H1 (cell line): Measurements from ENCODE around the gene ZNG1B. TPM values are rescaled to one million over a fixed set of nuclear protein-coding genes. Genes with fewer than 3 reads are reported as not detected.
"Not testable (repeated sequence)": the region's sequence is repeated elsewhere in the genome, so short reads cannot be mapped to it uniquely, and the experiment has no call there.

Source experiments
- CTCF ChIA-PET: fragments of 300-600 bp; sonication (Branson Sonifier 250); formaldehyde crosslinking; loops from one replicate; lab custom pipeline; 2021; ENCODE audit not compliant: partially characterized antibody; lab: Charles Lee
- POLR2A ChIA-PET: fragments of 300-600 bp; sonication (Branson Sonifier 250); formaldehyde crosslinking; loops from one replicate; lab custom pipeline; 2021; ENCODE audit warnings: inconsistent platforms; ENCODE audit not compliant: partially characterized antibody; lab: Charles Lee
- DNase-seq, 2 experiments: peaks; one replicate each; pipeline versions ENCODE4 v3.0.0 to v3.0.0-alpha.2; 2010 to 2022; ENCODE audit warnings: low spot score in 2 of 2, low read depth in 1 of 2, mixed read lengths in 1 of 2
- FAIRE-seq: peaks from 2 replicates; lab custom pipeline; 2011; peaks lifted over from hg19 to GRCh38; lab: Jason Lieb, UNC
- H2AFZ ChIP-seq: 2 replicates; pipeline ENCODE4 v1.8.1; 2012; ENCODE audit warnings: low read length, inconsistent platforms
- H2AK5ac ChIP-seq: 2 replicates; pipeline ENCODE4 v1.6.1; 2013; ENCODE audit warnings: low read depth, low read length
- H2BK120ac ChIP-seq: replicated peaks from 2 replicates; pipeline ENCODE3; 2013; ENCODE audit warnings: low read depth, low read length, inconsistent platforms
- H2BK12ac ChIP-seq: 2 replicates; pipeline ENCODE4 v1.6.1; 2013; ENCODE audit warnings: low read depth, low read length
- H2BK15ac ChIP-seq: 2 replicates; pipeline ENCODE4 v1.6.1; 2013; ENCODE audit warnings: low read length
- H2BK20ac ChIP-seq: 2 replicates; pipeline ENCODE4 v1.6.1; 2013; ENCODE audit warnings: low read length
- H2BK5ac ChIP-seq: 2 replicates; pipeline ENCODE4 v1.6.1; 2013; ENCODE audit warnings: low read depth, low read length
- H3K14ac ChIP-seq: 2 replicates; pipeline ENCODE4 v1.6.1; 2013; ENCODE audit warnings: inconsistent platforms; ENCODE audit not compliant: insufficient read length
- H3K18ac ChIP-seq: 2 replicates; pipeline ENCODE4 v1.6.1; 2013; ENCODE audit warnings: low read length; ENCODE audit errors: extremely low read depth
- H3K23ac ChIP-seq: 2 replicates; pipeline ENCODE4 v1.6.1; 2013; ENCODE audit warnings: inconsistent platforms; ENCODE audit not compliant: insufficient read length
- H3K23me2 ChIP-seq: 2 replicates; pipeline ENCODE4 v1.6.1; 2013; ENCODE audit warnings: low read depth, low read length
- H3K27ac ChIP-seq: 2 replicates; pipeline ENCODE4 v1.6.1; 2011; ENCODE audit warnings: low read depth, low read length, inconsistent platforms
- H3K27me3 ChIP-seq, 4 experiments: replicated peaks in 1 of 4; 1 replicate in 1 of 4; 2 replicates in 3 of 4; pipeline versions ENCODE4 v1.6.1 to v1.8.1; 2011 to 2013; ENCODE audit warnings: low read length in 3 of 4, mild to moderate bottlenecking in 3 of 4, inconsistent platforms in 2 of 4, mixed read lengths in 2 of 4, moderate library complexity in 1 of 4; ENCODE audit not compliant: control insufficient read depth in 3 of 4, insufficient read depth in 3 of 4; ENCODE audit errors: extremely low read depth in 1 of 4
- H3K36me3 ChIP-seq, 4 experiments: 2 replicates each; pipeline versions ENCODE4 v1.6.1 to v1.8.1; 2011 to 2013; ENCODE audit warnings: mild to moderate bottlenecking in 4 of 4, low read length in 3 of 4, moderate library complexity in 2 of 4, control low read depth in 1 of 4, inconsistent platforms in 1 of 4; ENCODE audit not compliant: insufficient read depth in 4 of 4, control insufficient read depth in 2 of 4
- H3K4ac ChIP-seq: replicated peaks from 2 replicates; pipeline ENCODE3; 2013; ENCODE audit warnings: low read length, low read depth, mixed read lengths, inconsistent platforms; ENCODE audit not compliant: insufficient read length
- H3K4me1 ChIP-seq, 4 experiments: replicated peaks in 1 of 4; 1 replicate in 1 of 4; 2 replicates in 3 of 4; pipeline versions ENCODE4 v1.6.1 to v1.8.1; 2011 to 2013; ENCODE audit warnings: low read length in 3 of 4, inconsistent platforms in 2 of 4, mixed read lengths in 1 of 4; ENCODE audit not compliant: insufficient read depth in 4 of 4, control insufficient read depth in 3 of 4
- H3K4me2 ChIP-seq, 2 experiments: 2 replicates each; pipeline versions ENCODE4 v1.6.1 to v1.8.1; 2011 to 2013; ENCODE audit warnings: low read depth in 2 of 2, low read length in 2 of 2, control low read depth in 1 of 2, inconsistent platforms in 1 of 2, mild to moderate bottlenecking in 1 of 2; ENCODE audit not compliant: insufficient read depth in 1 of 2
- H3K4me3 ChIP-seq, 4 experiments: fragments of 200-600, 300-600 bp in 1 of 4; sonication (generic), shearing (Covaris generic), sonication (Bioruptor Twin) in 1 of 4; 2 replicates each; pipeline versions ENCODE4 v1.5.1 to v1.8.1; 2011 to 2016; ENCODE audit warnings: low read length in 4 of 4, low read depth in 3 of 4, control low read depth in 2 of 4, inconsistent platforms in 2 of 4, mild to moderate bottlenecking in 2 of 4, mixed read lengths in 1 of 4, moderate library complexity in 1 of 4; ENCODE audit not compliant: insufficient read depth in 2 of 4; ENCODE audit errors: extremely low read depth in 1 of 4
- H3K56ac ChIP-seq: replicated peaks from 2 replicates; pipeline ENCODE3; 2013; ENCODE audit warnings: low read depth, mild to moderate bottlenecking, mixed read lengths, low read length, inconsistent platforms; ENCODE audit not compliant: insufficient read length
- H3K79me1 ChIP-seq: 2 replicates; pipeline ENCODE4 v1.6.1; 2013; ENCODE audit warnings: low read depth, low read length, control low read depth
- H3K79me2 ChIP-seq, 2 experiments: 2 replicates each; pipeline versions ENCODE4 v1.6.1 to v1.8.1; 2012 to 2013; ENCODE audit warnings: low read length in 2 of 2, mild to moderate bottlenecking in 2 of 2, inconsistent platforms in 1 of 2; ENCODE audit not compliant: insufficient read depth in 2 of 2, control insufficient read depth in 1 of 2
- H3K9ac ChIP-seq, 4 experiments: replicated peaks in 1 of 4; 1 replicate in 1 of 4; 2 replicates in 3 of 4; pipeline versions ENCODE4 v1.6.1 to v1.8.1; 2011 to 2013; ENCODE audit warnings: low read depth in 3 of 4, low read length in 3 of 4, control low read depth in 2 of 4, mild to moderate bottlenecking in 2 of 4, moderate library complexity in 2 of 4, inconsistent platforms in 1 of 4; ENCODE audit errors: extremely low read depth in 1 of 4
- H3K9me3 ChIP-seq, 2 experiments: 2 replicates each; pipeline versions ENCODE4 v1.6.1 to v1.8.1; 2012 to 2013; ENCODE audit warnings: mild to moderate bottlenecking in 2 of 2, moderate library complexity in 2 of 2, control low read depth in 1 of 2, inconsistent platforms in 1 of 2, low read depth in 1 of 2, low read length in 1 of 2, mixed read lengths in 1 of 2; ENCODE audit not compliant: insufficient read depth in 2 of 2
- H4K20me1 ChIP-seq, 2 experiments: replicated peaks in 1 of 2; 2 replicates each; pipeline versions ENCODE3 to v1.8.1; 2011 to 2013; ENCODE audit warnings: inconsistent platforms in 2 of 2, low read length in 2 of 2, mild to moderate bottlenecking in 1 of 2; ENCODE audit not compliant: insufficient read depth in 2 of 2, control insufficient read depth in 1 of 2
- H4K5ac ChIP-seq: 2 replicates; pipeline ENCODE4 v1.6.1; 2013; ENCODE audit warnings: low read length, low read depth, mixed read lengths, inconsistent platforms; ENCODE audit not compliant: insufficient read length
- H4K8ac ChIP-seq: 2 replicates; pipeline ENCODE4 v1.8.0; 2013; ENCODE audit warnings: mild to moderate bottlenecking, moderate library complexity, low read length, inconsistent platforms; ENCODE audit not compliant: insufficient read depth; ENCODE audit errors: extremely low read depth
- H4K91ac ChIP-seq: replicated peaks from 2 replicates; pipeline ENCODE3; 2013; ENCODE audit warnings: low read length, mixed read lengths, inconsistent platforms; ENCODE audit not compliant: insufficient read length
- WGBS, 2 experiments: shearing (Covaris generic) in 1 of 2; methylation state at CpG; one replicate each; pipeline versions ENCODE4 v1.1.6 to v1.1.7; 2013 to 2015; ENCODE audit warnings: low lambda C conversion rate in 2 of 2, mixed read lengths in 2 of 2, inconsistent platforms in 1 of 2, low coverage in 1 of 2, missing lambda C conversion rate in 1 of 2; ENCODE audit not compliant: insufficient replicate concordance in 2 of 2, insufficient coverage in 1 of 2, insufficient read length in 1 of 2; ENCODE audit errors: extremely low coverage in 1 of 2, missing lambda C conversion rate in 1 of 2; 5-methylcytosine and 5-hydroxymethylcytosine counted together
- polyA plus RNA-seq, 7 experiments: library from polyadenylated mRNA; depleted of rRNA in 3 of 7; stranded (reverse) in 5 of 7; unstranded in 2 of 7; fragments of >200 nt in 5 of 7; fragments of 200-250 nt in 2 of 7; gene quantifications; 1 replicate in 5 of 7; 2 replicates in 1 of 7; 4 replicates in 1 of 7; pipeline versions ENCODE4 v1.2.1 to v1.2.3, GENCODE V29; 2011 to 2013; ENCODE audit warnings: missing spikeins in 2 of 7, mixed read lengths in 2 of 7
- total RNA-seq: library from RNA; stranded (reverse); fragmentation: NEBNext Ultra II Directional; extraction: Animal tissue kit (Norgen Biotek cat#: 25700); gene quantifications from 2 replicates; pipeline ENCODE4 v1.2.1, GENCODE V29; 2021

Gene ZNG1B
- total and polyA plus RNA-seq, 2 of the 8 experiments (the other 6 are each of a cell fraction or from before 2014, with no cell fraction given) = 12.8 to 32.7 TPM

DNA sequence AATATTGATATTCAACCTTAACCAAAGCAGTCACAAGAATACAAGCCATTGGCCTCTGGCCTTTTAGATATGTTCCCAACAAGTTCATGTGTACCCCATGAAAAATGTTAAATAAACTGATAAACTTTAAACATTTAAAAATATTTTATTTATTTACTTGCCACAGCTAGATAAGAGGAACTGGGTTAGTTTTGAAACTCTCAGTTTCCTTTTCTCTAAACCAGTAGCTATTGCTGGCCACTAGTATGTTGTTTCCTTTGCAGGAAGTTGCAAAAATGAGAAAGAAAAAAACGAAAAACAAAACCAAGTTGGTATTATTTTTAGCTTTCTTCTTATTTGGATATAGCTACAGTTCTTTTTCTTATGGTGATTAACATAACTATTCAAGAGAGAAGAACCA, 5.7 kb upstream of the ZNG1B start:
- H3K23ac ChIP-seq, H2BK120ac ChIP-seq, DNase-seq, H3K79me2 ChIP-seq, H2AK5ac ChIP-seq, H2BK12ac ChIP-seq, H4K8ac ChIP-seq, H2AFZ ChIP-seq, CTCF ChIA-PET, FAIRE-seq, H3K18ac ChIP-seq, H3K14ac ChIP-seq, H3K9ac ChIP-seq, H3K79me1 ChIP-seq, H3K36me3 ChIP-seq, H3K4me1 ChIP-seq, H3K4ac ChIP-seq, H3K27me3 ChIP-seq, H3K9me3 ChIP-seq, H3K4me2 ChIP-seq, H2BK15ac ChIP-seq, H3K56ac ChIP-seq, H4K91ac ChIP-seq, H2BK5ac ChIP-seq, H4K20me1 ChIP-seq, H3K4me3 ChIP-seq, H3K27ac ChIP-seq, H3K23me2 ChIP-seq, H4K5ac ChIP-seq, POLR2A ChIA-PET, H2BK20ac ChIP-seq: not testable (repeated sequence)
- 0% methylated on average over 1 of the region's 1 CpG; no CpG with 5 or more reads in 1 of the 2 experiments for WGBS, 2 experiments

DNA sequence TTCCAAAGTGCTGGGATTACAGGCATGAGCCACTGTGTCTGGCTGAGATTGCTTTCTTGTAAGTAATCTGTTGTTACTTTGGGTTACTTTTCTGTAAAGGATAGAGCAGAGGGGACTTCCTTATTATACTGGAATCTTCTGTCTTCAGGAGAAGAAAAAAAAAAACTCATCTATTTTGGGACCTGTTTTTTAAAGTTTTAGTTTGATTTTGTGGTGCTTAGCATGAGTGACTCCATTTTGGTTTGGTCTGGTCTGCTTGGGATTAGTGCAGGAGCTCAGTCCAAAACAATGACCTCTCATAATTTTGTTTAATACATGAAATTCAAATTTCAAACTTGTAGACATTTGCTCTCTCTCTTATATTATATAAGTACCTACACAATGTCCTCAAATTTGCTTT, 4.0 kb upstream of the ZNG1B start:
- H2AK5ac ChIP-seq, H4K20me1 ChIP-seq, H3K4ac ChIP-seq, POLR2A ChIA-PET, H3K18ac ChIP-seq, H3K4me2 ChIP-seq, H3K9ac ChIP-seq, H3K27me3 ChIP-seq, H3K56ac ChIP-seq, H2BK15ac ChIP-seq, DNase-seq, H3K79me1 ChIP-seq, H2BK5ac ChIP-seq, H3K4me3 ChIP-seq, H2BK20ac ChIP-seq, CTCF ChIA-PET, H3K4me1 ChIP-seq, H3K27ac ChIP-seq, H4K5ac ChIP-seq, H3K23me2 ChIP-seq, H2BK12ac ChIP-seq, H3K79me2 ChIP-seq, FAIRE-seq, H3K23ac ChIP-seq, H2AFZ ChIP-seq, H3K14ac ChIP-seq, H2BK120ac ChIP-seq, H4K91ac ChIP-seq, H4K8ac ChIP-seq, H3K9me3 ChIP-seq, H3K36me3 ChIP-seq: not testable (repeated sequence)
